Nephron (organoid): Measurements from ENCODE around the gene DCPS.
"Not testable (repeated sequence)": the region's sequence is repeated elsewhere in the genome, so short reads cannot be mapped to it uniquely, and the experiment has no call there.

ENCODE experiments used
- H3K27ac Mint-ChIP-seq, 3 experiments: 2 replicates each; pipeline ENCODE4 v1.8.0; 2020; ENCODE audit warnings: mixed read lengths in 3 of 3, mild to moderate bottlenecking in 2 of 3, moderate library complexity in 1 of 3
- H3K27me3 Mint-ChIP-seq: 2 replicates; pipeline ENCODE4 v1.8.0; 2021; ENCODE audit warnings: low read depth, mild to moderate bottlenecking, moderate library complexity, mixed read lengths
- H3K36me3 Mint-ChIP-seq: 2 replicates; pipeline ENCODE4 v1.8.0; 2020; ENCODE audit warnings: low read depth, mixed read lengths
- H3K4me1 Mint-ChIP-seq: 2 replicates; pipeline ENCODE4 v1.8.0; 2020; ENCODE audit warnings: mixed read lengths
- H3K4me3 Mint-ChIP-seq, 3 experiments: 2 replicates each; pipeline ENCODE4 v1.8.0; 2020; ENCODE audit warnings: mild to moderate bottlenecking in 3 of 3, mixed read lengths in 3 of 3, moderate library complexity in 2 of 3
- H3K9me3 Mint-ChIP-seq: 2 replicates; pipeline ENCODE4 v1.8.0; 2020; ENCODE audit warnings: mixed read lengths
- CTCF ChIP-seq, 3 experiments: fragments of 200-600 bp; sonication (generic); IDR thresholded peaks; one replicate each; pipeline ENCODE4 v1.5.0; 2021; ENCODE audit warnings: antibody characterized with exemption in 3 of 3; ENCODE audit not compliant: unreplicated experiment in 3 of 3

The DCPS gene

GRCh38 chr11:126375726-126376125 lies 71.9 kb downstream of the DCPS start:
- no peaks in the 10 kb centered on the region for H3K27me3 Mint-ChIP-seq
- H3K36me3 Mint-ChIP-seq, result no peaks in the 10 kb centered on the region
- peaks cover 39% of the 10 kb centered on the region for H3K4me1 Mint-ChIP-seq
- peak overlapping the region in 2 of 3 experiments; percentile 11 to 32 for H3K27ac Mint-ChIP-seq
- TF ChIP-seq CTCF (IDR thresholded peaks at IDR 0.05; ENCODE audit: unreplicated experiment in 3 of 3), result no peak
- H3K9me3 Mint-ChIP-seq, result no peaks in the 10 kb centered on the region
- H3K4me3 Mint-ChIP-seq, result no peak overlapping the region

GRCh38 chr11:126378763-126379162 lies 74.9 kb downstream of the DCPS start:
- H3K27me3 Mint-ChIP-seq, result no peaks in the 10 kb centered on the region

GRCh38 chr11:126380909-126381308 lies 77.0 kb downstream of the DCPS start:
- no peak overlapping the region for H3K27ac Mint-ChIP-seq
- H3K36me3 Mint-ChIP-seq, result no peaks in the 10 kb centered on the region
- H3K9me3 Mint-ChIP-seq, result no peaks in the 10 kb centered on the region
- no peak for TF ChIP-seq CTCF (IDR thresholded peaks at IDR 0.05; ENCODE audit: unreplicated experiment in 3 of 3)
- H3K4me3 Mint-ChIP-seq, result no peak overlapping the region
- H3K4me1 Mint-ChIP-seq, result peaks cover 16% of the 10 kb centered on the region
- no peaks in the 10 kb centered on the region for H3K27me3 Mint-ChIP-seq

More at GRCh38 chr11:126378763-126379162, 74.9 kb downstream of the DCPS start:
- Mint-ChIP-seq H3K4me1 (peaks cover 29% of the 10 kb centered on the region), H3K27ac (peak overlapping the region in 2 of 3 experiments; percentile 78 to 88), H3K36me3 (no peaks in the 10 kb centered on the region), H3K9me3 (no peaks in the 10 kb centered on the region), H3K4me3 (peak overlapping the region in 1 of 3 experiments; percentile 31)
- TF ChIP-seq CTCF (IDR thresholded peaks at IDR 0.05; ENCODE audit: unreplicated experiment in 3 of 3), result no peak

- H3K9me3 Mint-ChIP-seq, H3K27me3 Mint-ChIP-seq, H3K36me3 Mint-ChIP-seq, H3K27ac Mint-ChIP-seq, H3K4me3 Mint-ChIP-seq: not testable (repeated sequence)
- H3K4me1 Mint-ChIP-seq, result peaks cover 20% of the 10 kb centered on the region
Measured at GRCh38 chr11:126381960-126382359, 78.1 kb downstream of the DCPS start.

GRCh38 chr11:126382641-126383040 lies 78.8 kb downstream of the DCPS start:
- H3K9me3 Mint-ChIP-seq, H3K36me3 Mint-ChIP-seq, H3K4me3 Mint-ChIP-seq, H3K27ac Mint-ChIP-seq, H3K27me3 Mint-ChIP-seq: not testable (repeated sequence)
- peaks cover 21% of the 10 kb centered on the region for H3K4me1 Mint-ChIP-seq

- Mint-ChIP-seq H3K27me3 (no peaks in the 10 kb centered on the region), H3K27ac (peak overlapping the region in 1 of 3 experiments; percentile 54), H3K9me3 (no peaks in the 10 kb centered on the region)
Measured at GRCh38 chr11:126383339-126384335, 79.8 kb downstream of the DCPS start.

More at GRCh38 chr11:126383339-126384335, 79.8 kb downstream of the DCPS start:
- no peak for TF ChIP-seq CTCF (IDR thresholded peaks at IDR 0.05; ENCODE audit: unreplicated experiment in 3 of 3)
- Mint-ChIP-seq H3K4me1 (peaks cover 23% of the 10 kb centered on the region), H3K4me3 (no peak overlapping the region), H3K36me3 (no peaks in the 10 kb centered on the region)
